Kidney epithelial cell (primary cell): Measurements from ENCODE around the gene HEXD. TPM values are rescaled to one million over a fixed set of nuclear protein-coding genes. Genes with fewer than 3 reads are reported as not detected.

Experiments
- DNase-seq: peaks from one replicate; pipeline ENCODE4 v3.0.0-alpha.2; 2010; ENCODE audit warnings: low read depth
- H3K27me3 ChIP-seq: 2 replicates; pipeline ENCODE4 v1.6.0; 2011; ENCODE audit warnings: low read length; ENCODE audit not compliant: control insufficient read depth, insufficient read depth
- H3K36me3 ChIP-seq: 2 replicates; pipeline ENCODE4 v1.5.1; 2011; ENCODE audit warnings: low read length; ENCODE audit not compliant: control insufficient read depth, insufficient read depth
- H3K4me3 ChIP-seq: 2 replicates; pipeline ENCODE4 v1.5.1; 2011; ENCODE audit warnings: low read depth, mild to moderate bottlenecking, control low read depth, low read length
- total RNA-seq: library from RNA; depleted of rRNA; stranded (reverse); fragments of >200 nt; gene quantifications from 2 replicates; pipeline ENCODE4 v1.2.3, GENCODE V29; 2015
- TF ChIP-seq, protein P1 (sequence below): IDR thresholded peaks from 2 replicates; pipeline ENCODE4 v1.5.1; 2011; ENCODE audit warnings: mild to moderate bottlenecking, moderate library complexity, low read length, control low read depth, inconsistent platforms; ENCODE audit not compliant: insufficient read depth, poor library complexity, severe bottlenecking

HEXD gene
- total RNA-seq, 1 donor from 2014 or later, result 18.5 TPM

DNA sequence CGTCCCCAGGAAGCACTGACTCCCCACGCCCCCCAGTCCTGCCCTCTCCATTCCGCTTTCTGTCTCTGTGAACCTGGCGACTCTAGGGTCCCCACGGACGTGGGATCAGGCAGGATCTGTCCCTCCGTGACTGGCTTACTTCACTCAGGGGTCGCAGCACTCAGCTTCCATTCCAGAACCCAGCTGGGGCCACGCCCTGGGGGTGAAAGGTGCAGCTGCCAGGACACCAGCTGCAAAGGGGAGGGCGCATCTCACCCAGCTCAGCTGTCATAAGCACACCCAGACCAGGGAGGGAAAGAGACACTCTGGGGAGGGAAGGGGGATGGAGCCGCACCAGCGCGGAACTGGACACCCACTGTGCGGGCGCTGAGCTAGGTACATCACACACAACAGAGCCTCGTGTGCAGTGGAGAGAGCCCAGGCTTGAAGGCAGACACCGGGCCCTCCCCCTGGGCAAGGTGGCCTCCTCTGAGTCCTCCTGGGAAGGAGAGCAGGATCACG is 18.5 kb upstream of the HEXD start:
- Histone ChIP-seq H3K4me3 (no peak overlapping the region), H3K27me3 (no peaks in the 10 kb centered on the region), H3K36me3 (no peaks in the 10 kb centered on the region)
- TF ChIP-seq, protein P1, sequence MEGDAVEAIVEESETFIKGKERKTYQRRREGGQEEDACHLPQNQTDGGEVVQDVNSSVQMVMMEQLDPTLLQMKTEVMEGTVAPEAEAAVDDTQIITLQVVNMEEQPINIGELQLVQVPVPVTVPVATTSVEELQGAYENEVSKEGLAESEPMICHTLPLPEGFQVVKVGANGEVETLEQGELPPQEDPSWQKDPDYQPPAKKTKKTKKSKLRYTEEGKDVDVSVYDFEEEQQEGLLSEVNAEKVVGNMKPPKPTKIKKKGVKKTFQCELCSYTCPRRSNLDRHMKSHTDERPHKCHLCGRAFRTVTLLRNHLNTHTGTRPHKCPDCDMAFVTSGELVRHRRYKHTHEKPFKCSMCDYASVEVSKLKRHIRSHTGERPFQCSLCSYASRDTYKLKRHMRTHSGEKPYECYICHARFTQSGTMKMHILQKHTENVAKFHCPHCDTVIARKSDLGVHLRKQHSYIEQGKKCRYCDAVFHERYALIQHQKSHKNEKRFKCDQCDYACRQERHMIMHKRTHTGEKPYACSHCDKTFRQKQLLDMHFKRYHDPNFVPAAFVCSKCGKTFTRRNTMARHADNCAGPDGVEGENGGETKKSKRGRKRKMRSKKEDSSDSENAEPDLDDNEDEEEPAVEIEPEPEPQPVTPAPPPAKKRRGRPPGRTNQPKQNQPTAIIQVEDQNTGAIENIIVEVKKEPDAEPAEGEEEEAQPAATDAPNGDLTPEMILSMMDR, result no peak
- DNase-seq, result no peak

DNA sequence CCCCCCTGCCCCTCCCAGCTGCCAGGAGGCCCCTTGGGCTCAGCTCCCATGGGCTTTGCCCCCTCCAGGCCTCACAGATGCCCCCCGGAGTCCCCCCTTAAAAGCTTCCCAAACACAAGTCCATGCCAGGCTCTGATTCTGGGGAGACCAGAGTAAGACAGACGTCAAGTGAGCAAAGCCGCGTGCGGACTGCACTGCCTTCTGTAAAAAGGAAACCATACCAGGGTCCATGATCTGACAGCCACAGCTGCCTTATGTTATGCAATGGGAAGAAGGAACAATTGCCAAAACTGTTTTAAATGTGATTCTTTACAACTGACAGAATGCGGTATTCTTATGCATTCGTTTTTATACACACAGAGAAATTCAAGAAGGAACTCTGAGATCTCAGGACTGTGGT is 17.9 kb upstream of the HEXD start:
- Histone ChIP-seq H3K36me3 (no peaks in the 10 kb centered on the region), H3K27me3 (no peaks in the 10 kb centered on the region), H3K4me3 (no peak overlapping the region)
- no peak for DNase-seq
- TF ChIP-seq, protein P1, result no peak

DNA sequence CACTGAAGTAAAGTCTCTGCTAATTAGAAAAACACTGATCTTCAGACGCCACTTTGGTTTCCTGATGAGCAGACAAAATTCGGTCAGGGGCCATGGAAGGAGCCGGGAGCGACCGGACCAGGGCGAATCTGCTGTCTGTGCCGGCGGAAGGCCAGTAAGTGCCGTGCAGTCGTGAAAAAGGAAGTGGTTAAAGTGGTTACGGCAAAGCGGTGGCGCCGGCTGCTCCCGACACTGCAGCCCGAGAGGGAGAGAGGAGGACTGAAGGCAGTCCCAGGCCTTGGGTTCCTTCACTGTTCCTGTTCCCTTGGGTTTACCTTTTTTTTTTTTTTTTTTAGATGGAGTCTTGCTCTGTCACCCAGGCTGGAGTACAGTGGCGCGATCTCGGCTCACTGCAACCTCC is 17.3 kb upstream of the HEXD start:
- no peak for DNase-seq
- TF ChIP-seq, protein P1, result no peak
- no peak overlapping the region for H3K4me3 ChIP-seq
- no peaks in the 10 kb centered on the region for H3K36me3 ChIP-seq
- no peaks in the 10 kb centered on the region for H3K27me3 ChIP-seq

DNA sequence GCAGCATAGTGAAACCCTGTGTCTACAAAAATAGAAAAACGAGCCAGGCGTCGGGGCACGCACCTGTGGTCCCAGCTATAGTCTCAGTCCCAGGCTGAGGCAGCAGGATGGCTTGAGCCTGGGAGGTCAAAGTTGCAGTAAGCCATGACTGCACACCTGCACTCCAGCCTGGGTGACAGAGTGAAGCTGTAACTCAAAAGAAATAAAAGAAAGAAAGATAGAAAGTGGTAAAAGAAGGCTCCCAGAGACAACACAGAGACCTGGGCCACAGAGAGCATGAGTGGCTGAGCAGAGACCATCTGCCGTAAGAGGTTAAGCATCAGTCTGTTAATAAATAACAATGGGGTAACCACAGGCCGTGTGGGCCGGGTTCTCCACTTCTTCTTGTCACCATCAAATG is 15.3 kb upstream of the HEXD start:
- Histone ChIP-seq H3K27me3 (no peaks in the 10 kb centered on the region), H3K4me3 (no peak overlapping the region), H3K36me3 (no peaks in the 10 kb centered on the region)
- no peak for DNase-seq
- TF ChIP-seq, protein P1, result no peak

DNA sequence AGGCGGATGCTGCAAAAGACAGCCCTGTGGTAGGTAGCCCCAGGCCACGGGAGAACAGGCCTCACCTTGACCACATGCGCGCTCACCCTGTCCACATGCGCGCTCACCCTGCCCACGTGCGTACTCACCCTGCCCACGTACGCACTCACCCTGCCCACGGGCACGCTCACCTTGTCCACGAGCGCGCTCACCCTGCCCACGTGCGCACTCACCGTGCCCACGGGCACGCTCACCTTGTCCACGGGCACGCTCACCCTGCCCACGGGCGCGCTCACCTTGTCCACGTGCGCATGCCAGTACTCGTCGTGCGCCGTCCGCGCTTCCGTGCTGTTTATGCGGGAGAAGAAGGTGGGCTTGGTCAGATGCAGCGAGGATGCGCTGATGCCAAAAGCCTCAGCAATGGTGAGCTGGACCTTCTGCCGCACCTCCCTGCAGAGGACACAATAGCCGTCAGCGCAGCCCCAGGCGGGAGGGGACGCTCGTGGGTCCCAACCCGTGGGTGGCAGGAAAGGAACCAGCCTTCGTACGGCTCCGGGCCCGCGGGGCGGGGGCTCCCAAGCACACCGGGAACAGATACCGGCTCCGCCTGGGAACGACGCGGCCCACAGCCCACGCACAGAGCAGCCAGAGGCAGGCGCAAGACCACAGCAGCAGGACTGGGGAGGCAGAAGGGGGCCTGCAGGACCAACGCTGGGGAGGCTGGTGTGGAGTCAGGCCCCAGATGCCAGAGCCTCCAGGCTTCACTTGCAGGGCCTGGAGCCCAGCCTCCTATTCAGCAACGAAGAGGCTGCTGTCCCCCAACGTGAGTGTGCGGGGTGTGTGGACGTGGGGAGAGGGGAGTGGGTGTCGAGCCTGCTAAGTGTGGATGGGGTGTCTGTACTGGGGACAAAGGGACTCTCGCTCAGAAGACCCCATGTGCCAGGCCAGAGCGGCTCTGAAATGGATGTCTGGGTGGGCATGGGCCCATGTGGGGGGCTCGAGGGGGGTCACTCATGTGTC is 14.2 kb upstream of the HEXD start:
- TF ChIP-seq, protein P1, result no peak
- H3K27me3 ChIP-seq, result no peaks in the 10 kb centered on the region
- no peaks in the 10 kb centered on the region for H3K36me3 ChIP-seq
- no peak for DNase-seq
- no peak overlapping the region for H3K4me3 ChIP-seq
